ENCODE measurements around the gene CITED4.
"Not testable (repeated sequence)": the region's sequence is repeated elsewhere in the genome, so short reads cannot be mapped to it uniquely, and the experiment has no call there.

CITED4 gene

GRCh38 chr1:40862008-40862863 lies at the start of gene CITED4:
Gene CITED4 (minus strand): TSS chr1:40862363. CDS start chr1:40862127, 236 bp downstream.
- peak; percentile 92 to 93 for DNase-seq (ENCODE audit: low read depth in 2 of 2)

GRCh38 chr1:40911105-40911504 lies 48.9 kb upstream of the CITED4 start:
- no peak for DNase-seq (ENCODE audit: low read depth in 2 of 2)

DNA sequence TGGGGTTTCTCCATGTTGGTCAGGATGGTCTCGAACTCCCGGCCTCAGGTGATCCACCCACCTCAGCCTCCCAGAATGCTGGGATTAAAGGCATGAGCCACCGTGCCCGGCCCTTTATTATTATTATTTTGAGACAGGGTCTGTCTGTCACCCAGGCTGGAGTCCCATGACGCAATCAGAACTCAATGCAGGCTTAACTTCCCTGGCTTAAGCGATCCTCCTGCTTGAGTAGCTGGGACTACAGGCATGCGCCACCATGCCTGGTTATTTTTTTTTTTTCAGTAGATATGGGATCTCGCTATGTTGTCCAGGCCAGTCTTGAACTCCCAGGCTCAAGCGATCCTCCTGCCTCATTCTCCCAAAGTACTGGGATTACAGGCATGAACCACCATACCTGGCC lies 47.1 kb upstream of the CITED4 start:
- DNase-seq (ENCODE audit: low read depth in 2 of 2) = no peak

GRCh38 chr1:40908350-40908749 lies 46.2 kb upstream of the CITED4 start:
- DNase-seq (ENCODE audit: low read depth in 2 of 2) = no peak

GRCh38 chr1:40907899-40908298 lies 45.7 kb upstream of the CITED4 start:
- DNase-seq (ENCODE audit: low read depth in 2 of 2) = no peak

GRCh38 chr1:40906781-40907400 lies 44.7 kb upstream of the CITED4 start:
- DNase-seq (ENCODE audit: low read depth in 2 of 2) = no peak

DNA sequence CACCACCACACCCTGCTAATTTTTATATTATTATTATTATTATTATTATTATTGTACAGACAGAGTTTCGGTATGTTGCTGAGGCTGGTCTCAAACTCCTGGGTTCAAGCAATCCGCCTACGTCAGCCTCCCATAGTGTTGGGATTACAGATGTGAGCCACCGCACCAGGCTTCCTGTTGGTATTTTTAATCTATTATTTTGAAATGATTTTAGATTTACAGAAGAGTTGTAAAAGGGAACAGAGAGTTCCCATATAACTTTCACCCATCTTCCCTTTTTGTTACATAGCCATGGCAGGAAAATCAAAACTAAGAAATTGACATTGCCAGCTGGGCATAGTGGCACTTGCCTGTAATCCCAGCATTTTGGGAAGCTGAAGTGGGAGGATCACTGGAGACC lies 42.9 kb upstream of the CITED4 start:
- DNase-seq (ENCODE audit: low read depth in 2 of 2) = no peak

DNA sequence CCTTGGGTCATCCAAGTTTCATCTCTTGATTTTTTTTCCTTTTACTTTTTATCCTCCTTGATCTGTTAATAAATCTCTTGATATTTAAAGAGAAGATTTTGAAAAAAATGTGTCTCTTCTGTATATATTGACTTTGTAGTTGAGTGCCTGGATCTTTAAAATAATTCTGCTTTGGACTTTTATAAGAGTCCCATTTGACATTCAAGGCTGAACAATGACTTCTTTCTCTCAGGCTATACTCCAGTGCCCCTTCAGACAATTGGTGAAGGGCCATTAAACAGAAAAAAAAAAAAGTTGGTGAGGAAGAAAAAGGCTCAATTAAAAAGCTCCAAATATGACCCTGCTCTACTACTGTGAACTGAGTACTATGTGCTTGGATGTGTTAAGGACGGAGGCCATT lies 40.9 kb upstream of the CITED4 start:
- no peak for DNase-seq (ENCODE audit: low read depth in 2 of 2)

GRCh38 chr1:40901886-40902852 lies 40.0 kb upstream of the CITED4 start:
- DNase-seq (ENCODE audit: low read depth in 2 of 2) = no peak

DNA sequence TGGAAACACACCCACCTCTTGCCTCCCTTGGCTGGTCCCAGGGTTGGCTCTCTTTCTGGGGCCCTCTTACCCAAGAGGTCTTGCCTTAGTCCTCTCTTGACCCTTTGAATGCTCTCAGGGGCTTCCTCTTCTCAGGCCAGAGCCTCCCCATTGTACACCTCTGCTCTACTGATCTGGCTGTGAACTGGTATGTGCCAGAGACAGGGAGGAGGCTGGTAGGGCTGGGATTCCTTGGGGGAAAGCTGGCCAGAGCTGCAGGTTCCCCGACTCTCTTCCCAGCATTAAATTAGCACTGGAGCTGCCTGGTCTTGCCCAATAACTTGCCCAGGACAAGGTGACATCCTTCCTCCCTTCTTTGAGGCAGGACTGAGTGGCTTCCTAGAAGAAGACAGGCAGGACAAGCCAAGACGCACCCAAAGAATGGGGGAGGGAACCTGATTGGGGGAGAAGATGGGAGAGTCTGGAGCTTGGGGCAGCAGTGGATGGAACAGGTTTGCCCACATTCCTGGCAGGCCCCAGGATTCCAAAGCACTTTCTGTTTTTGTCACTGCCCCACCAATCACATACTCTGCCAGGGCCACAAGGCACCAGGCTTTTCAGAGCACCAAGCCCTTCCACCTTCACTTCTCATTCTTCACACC lies 37.2 kb upstream of the CITED4 start:
- no peak for DNase-seq (ENCODE audit: low read depth in 2 of 2)

- no peak for DNase-seq (ENCODE audit: low read depth in 2 of 2)
Measured at GRCh38 chr1:40898431-40898901, 36.3 kb upstream of the CITED4 start.

DNA sequence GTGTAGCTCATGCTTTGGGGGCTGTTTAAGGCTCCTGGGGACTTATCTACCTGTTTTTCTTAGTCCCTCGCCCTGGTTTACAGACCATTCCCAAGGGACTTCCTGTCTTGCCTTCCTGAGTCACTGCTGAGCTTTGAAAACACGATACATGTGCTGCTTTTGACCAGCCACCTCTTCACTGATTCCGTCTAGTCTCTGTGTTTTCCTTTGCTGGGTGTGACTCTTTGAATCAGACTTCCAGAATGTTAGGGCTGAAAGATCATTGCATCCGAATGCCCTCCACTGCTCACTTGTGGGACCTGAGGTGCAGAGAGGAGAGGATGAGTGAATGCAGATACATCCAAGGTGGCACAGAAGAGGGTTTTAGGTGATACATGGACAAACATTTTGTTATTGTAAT lies 35.4 kb upstream of the CITED4 start:
- DNase-seq (ENCODE audit: low read depth in 2 of 2) = no peak

DNA sequence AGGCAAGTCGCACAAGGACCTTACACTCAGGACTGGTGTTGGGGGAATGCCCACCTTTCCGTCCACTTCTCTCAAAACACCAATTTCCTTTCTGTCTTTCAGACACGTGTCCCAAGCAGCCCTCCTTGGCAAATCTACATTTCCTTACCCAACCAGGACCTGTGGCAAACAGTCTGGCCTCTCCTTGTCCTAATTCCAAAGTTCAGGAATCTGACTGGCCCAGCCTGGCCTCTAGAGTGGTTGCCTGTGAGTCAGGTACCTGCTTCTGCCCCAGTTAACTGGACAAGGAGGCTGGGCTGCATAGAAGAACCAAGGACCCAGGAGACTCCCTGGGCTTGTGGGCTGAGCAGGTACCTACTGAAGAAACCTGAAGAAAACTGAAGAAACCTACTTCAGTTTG lies 34.3 kb upstream of the CITED4 start:
- DNase-seq (ENCODE audit: low read depth in 2 of 2) = no peak

DNA sequence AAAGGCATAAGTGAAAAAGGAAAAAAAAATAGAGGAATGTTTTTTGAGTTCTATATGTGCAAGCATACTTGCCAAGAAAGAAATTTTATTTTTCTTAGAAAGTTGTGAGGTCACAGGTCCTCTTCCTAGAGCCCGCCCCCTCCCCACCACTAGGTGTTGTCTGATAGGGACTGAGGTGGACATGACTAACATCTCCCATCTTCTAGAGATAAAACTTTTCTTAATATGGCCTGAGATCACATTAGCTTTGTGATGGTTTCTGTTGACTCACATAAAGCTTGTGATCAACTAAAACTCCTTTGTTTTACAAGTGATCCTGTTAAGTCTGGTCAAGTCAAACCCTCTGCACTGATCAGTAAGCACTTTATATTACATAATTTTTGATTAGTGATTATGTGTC lies 33.4 kb upstream of the CITED4 start:
- peak in 1 of 2 donors; percentile 7 for DNase-seq (ENCODE audit: low read depth in 2 of 2)

DNA sequence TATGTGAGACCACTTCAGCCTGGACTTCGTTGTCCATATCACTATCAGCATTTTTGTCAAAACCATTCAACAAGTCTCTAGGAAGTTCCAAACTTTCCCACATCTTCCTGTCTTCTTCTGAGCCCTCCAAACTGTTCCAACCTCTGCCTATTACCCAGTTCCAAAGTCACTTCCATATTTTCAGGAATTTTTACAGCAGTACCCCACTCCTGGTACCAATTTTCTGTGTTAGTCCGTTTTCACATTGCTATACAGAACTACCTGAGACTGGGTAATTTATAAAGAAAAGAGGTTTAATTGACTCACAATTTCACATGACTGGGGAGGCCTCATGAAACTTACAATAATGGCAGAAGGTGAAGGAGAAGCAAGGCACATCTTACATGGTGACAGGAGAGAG lies 32.7 kb upstream of the CITED4 start:
- not testable (repeated sequence) for DNase-seq (ENCODE audit: low read depth in 2 of 2)

GRCh38 chr1:40894455-40894854 lies 32.3 kb upstream of the CITED4 start:
- no peak for DNase-seq (ENCODE audit: low read depth in 2 of 2)

DNA sequence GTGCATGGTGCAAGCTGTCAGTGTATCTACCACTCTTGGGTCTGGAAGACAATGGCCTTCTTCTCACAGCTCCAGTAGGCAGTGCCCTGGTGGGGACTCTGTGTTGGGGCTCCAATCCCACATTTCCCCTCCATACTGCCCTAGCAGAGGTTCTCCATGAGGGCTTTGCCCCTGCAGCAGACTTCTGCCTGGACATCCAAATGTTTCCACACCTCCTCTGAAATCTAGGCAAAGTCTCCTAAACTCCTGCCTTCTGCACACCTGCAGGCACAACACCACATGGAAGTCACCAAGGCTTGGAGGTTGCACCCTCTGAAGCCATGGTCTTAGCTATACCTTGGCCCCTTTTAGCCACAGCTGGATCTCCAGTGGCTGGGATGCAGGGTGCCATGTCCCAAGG lies 31.8 kb upstream of the CITED4 start:
- DNase-seq (ENCODE audit: low read depth in 2 of 2) = no peak

DNA sequence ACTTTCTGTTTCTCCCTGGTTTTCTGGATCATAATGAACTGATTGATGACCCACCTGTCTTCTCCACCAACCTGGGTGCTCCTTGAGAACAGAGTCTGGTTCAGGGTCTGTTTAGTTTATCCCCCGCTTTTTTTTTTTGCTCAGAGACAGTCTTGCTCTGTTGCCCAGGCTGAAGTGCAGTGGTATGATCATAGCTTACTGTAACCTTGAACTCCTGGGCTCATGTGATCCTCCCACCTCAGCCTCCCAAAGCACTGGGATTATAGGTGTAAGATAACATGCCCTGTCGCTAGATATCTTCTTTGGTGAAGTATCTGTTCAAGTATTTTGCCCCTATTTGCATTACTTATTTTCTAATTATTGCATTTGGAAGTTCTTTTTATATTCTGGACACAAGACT lies 30.2 kb upstream of the CITED4 start:
- DNase-seq (ENCODE audit: low read depth in 2 of 2) = no peak

GRCh38 chr1:40890771-40891170 lies 28.6 kb upstream of the CITED4 start:
- DNase-seq (ENCODE audit: low read depth in 2 of 2) = no peak

DNA sequence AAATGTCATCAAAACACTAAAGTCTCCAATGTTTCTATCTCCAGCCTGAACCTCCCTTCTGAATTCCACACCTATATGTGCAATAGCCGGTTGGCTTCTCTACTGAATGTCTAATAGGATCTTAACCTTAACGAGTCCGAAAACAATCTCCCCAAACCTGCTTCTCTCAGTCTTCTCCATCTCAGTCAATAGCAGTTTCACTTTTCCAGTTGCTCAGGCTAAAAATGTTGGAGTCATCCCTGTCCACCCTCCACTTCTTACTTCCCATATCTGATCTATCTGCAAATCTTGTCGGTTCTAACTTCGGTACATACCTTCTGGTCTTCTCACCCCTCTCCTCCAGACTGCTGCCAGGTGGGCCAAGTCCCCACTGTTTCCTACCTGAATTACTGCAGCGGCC lies 25.5 kb upstream of the CITED4 start:
- no peak for DNase-seq (ENCODE audit: low read depth in 2 of 2)

GRCh38 chr1:40887012-40887378 lies 24.8 kb upstream of the CITED4 start:
- DNase-seq (ENCODE audit: low read depth in 2 of 2) = no peak

Data from stimulated activated CD4-positive, alpha-beta T cell treated with anti-CD3 and anti-CD28 coated beads, Interleukin-4, amount 100 ng/mL, for 48 hours (primary cell).